GM23338 (cell line): ENCODE measurements around the gene MATN1. TPM values are rescaled to one million over a fixed set of nuclear protein-coding genes. Genes with fewer than 3 reads are reported as not detected.

Experiments
- ATAC-seq: fragments of 200-7000 bp; cut with Tn5 transposase; 3 replicates; pipeline ENCODE4 v1.9.1; 2020
- DNase-seq: peaks from one replicate; pipeline ENCODE4 v3.0.0-alpha.2; 2015; ENCODE audit warnings: low spot score
- H2AFZ ChIP-seq: fragments of 200-600 bp; sonication (generic); 2 replicates; pipeline ENCODE4 v1.8.0; 2016; ENCODE audit warnings: antibody characterized with exemption, mild to moderate bottlenecking, moderate library complexity
- H3F3A ChIP-seq: fragments of 200-600 bp; sonication (generic); replicated peaks from 2 replicates; pipeline ENCODE4 v1.8.0; 2017; ENCODE audit warnings: antibody characterized with exemption, mixed run types, low read depth
- H3K27ac ChIP-seq: fragments of 200-600 bp; sonication (generic); 2 replicates; pipeline ENCODE4 v1.6.1; 2016; ENCODE audit warnings: low read depth
- H3K27me3 ChIP-seq: fragments of 200-600 bp; sonication (generic); 2 replicates; pipeline ENCODE4 v1.8.0; 2016; ENCODE audit warnings: mild to moderate bottlenecking, mixed run types, moderate library complexity; ENCODE audit not compliant: insufficient read depth
- H3K36me3 ChIP-seq: fragments of 200-600 bp; sonication (generic); 2 replicates; pipeline ENCODE4 v1.8.0; 2016; ENCODE audit warnings: mild to moderate bottlenecking; ENCODE audit not compliant: insufficient read depth
- H3K4me1 ChIP-seq: fragments of 200-600 bp; sonication (generic); 2 replicates; pipeline ENCODE4 v1.8.0; 2016; ENCODE audit warnings: mild to moderate bottlenecking, moderate library complexity; ENCODE audit not compliant: insufficient read depth
- H3K4me2 ChIP-seq: fragments of 200-600 bp; sonication (generic); 2 replicates; pipeline ENCODE4 v1.7.1; 2017; ENCODE audit warnings: mixed run types
- H3K4me3 ChIP-seq: fragments of 200-600 bp; sonication (generic); 2 replicates; pipeline ENCODE4 v1.6.1; 2016; ENCODE audit warnings: mixed run types
- H3K79me2 ChIP-seq: fragments of 200-600 bp; sonication (generic); replicated peaks from 2 replicates; pipeline ENCODE4 v1.8.0; 2017; ENCODE audit warnings: mild to moderate bottlenecking; ENCODE audit not compliant: insufficient read depth
- H3K9me2 ChIP-seq: fragments of 200-600 bp; sonication (generic); 2 replicates; pipeline ENCODE4 v1.8.0; 2017; ENCODE audit not compliant: insufficient read depth
- H4K20me1 ChIP-seq: fragments of 200-600 bp; sonication (generic); replicated peaks from 2 replicates; pipeline ENCODE4 v1.8.0; 2017; ENCODE audit warnings: mild to moderate bottlenecking; ENCODE audit not compliant: insufficient read depth
- H3K27ac Mint-ChIP-seq: 2 replicates; pipeline ENCODE4 v1.8.0; 2020; ENCODE audit warnings: inconsistent platforms, mild to moderate bottlenecking, moderate library complexity, mixed read lengths
- H3K27me3 Mint-ChIP-seq: 3 replicates; pipeline ENCODE4 v1.8.0; 2022; ENCODE audit warnings: low read depth, mild to moderate bottlenecking, moderate library complexity, mixed read lengths, inconsistent platforms; ENCODE audit not compliant: insufficient read depth, poor library complexity
- H3K36me3 Mint-ChIP-seq: 3 replicates; pipeline ENCODE4 v1.8.0; 2021; ENCODE audit warnings: low read depth, mild to moderate bottlenecking, inconsistent platforms, moderate library complexity, mixed read lengths
- H3K4me1 Mint-ChIP-seq: 3 replicates; pipeline ENCODE4 v1.8.0; 2020; ENCODE audit warnings: mild to moderate bottlenecking, inconsistent platforms, mixed read lengths
- H3K4me3 Mint-ChIP-seq: 3 replicates; pipeline ENCODE4 v1.8.0; 2021; ENCODE audit warnings: moderate library complexity, mild to moderate bottlenecking, inconsistent platforms, mixed read lengths
- H3K9me3 Mint-ChIP-seq: 3 replicates; pipeline ENCODE4 v1.8.0; 2020; ENCODE audit warnings: moderate library complexity, mild to moderate bottlenecking, inconsistent platforms, mixed read lengths
- CREB1 ChIP-seq: fragments of 250-450 bp; sonication (Bioruptor Pico); IDR thresholded peaks from 2 replicates; pipeline ENCODE4 v1.5.0; 2020; ENCODE audit warnings: low read depth, mild to moderate bottlenecking, moderate library complexity
- CTCF ChIP-seq, 2 experiments: fragments of 200-600 bp in 1 of 2; sonication (generic) in 1 of 2; conservative IDR thresholded peaks; 2 replicates each; pipeline versions ENCODE4 v1.5.1 to v1.6.1; 2016 to 2017; ENCODE audit warnings: antibody characterized with exemption in 2 of 2, low read depth in 2 of 2, mild to moderate bottlenecking in 2 of 2, moderate library complexity in 1 of 2
- ETS1 ChIP-seq: IDR thresholded peaks from 2 replicates; pipeline ENCODE4 v1.6.1; 2016; ENCODE audit warnings: antibody characterized with exemption
- EZH2 ChIP-seq: fragments of 200-600 bp; sonication (generic); IDR thresholded peaks from one replicate; pipeline ENCODE4 v1.8.0; 2017; ENCODE audit warnings: antibody characterized with exemption, mild to moderate bottlenecking, low read depth; ENCODE audit not compliant: unreplicated experiment
- EZH2phosphoT487 ChIP-seq: fragments of 200-600 bp; sonication (generic); IDR thresholded peaks from one replicate; pipeline ENCODE4 v1.8.1; 2018; ENCODE audit warnings: antibody characterized with exemption; ENCODE audit not compliant: unreplicated experiment
- JUNB ChIP-seq: IDR thresholded peaks from one replicate; pipeline ENCODE4 v1.6.1; 2016; ENCODE audit warnings: antibody characterized with exemption; ENCODE audit not compliant: unreplicated experiment
- NANOG ChIP-seq: IDR thresholded peaks from 2 replicates; pipeline ENCODE4 v1.6.1; 2016; ENCODE audit warnings: antibody characterized with exemption, borderline replicate concordance
- POLR2AphosphoS5 ChIP-seq: IDR thresholded peaks from 2 replicates; pipeline ENCODE4 v1.6.1; 2016; ENCODE audit warnings: antibody characterized with exemption, low read depth
- REST ChIP-seq: IDR thresholded peaks from one replicate; pipeline ENCODE4 v1.6.1; 2018; ENCODE audit warnings: antibody characterized with exemption; ENCODE audit not compliant: unreplicated experiment
- STAT1 ChIP-seq: IDR thresholded peaks from one replicate; pipeline ENCODE4 v1.6.1; 2016; ENCODE audit warnings: antibody characterized with exemption; ENCODE audit not compliant: unreplicated experiment
- ZNF114 ChIP-seq: fragments of 250-450 bp; sonication (Bioruptor Pico); IDR thresholded peaks from 2 replicates; pipeline ENCODE4 v1.5.0; 2020; ENCODE audit warnings: mild to moderate bottlenecking, moderate library complexity
- ZNF331 ChIP-seq: fragments of 250-450 bp; sonication (Bioruptor Pico); IDR thresholded peaks from 2 replicates; pipeline ENCODE4 v1.5.0; 2020; ENCODE audit warnings: low read depth, mild to moderate bottlenecking, moderate library complexity
- ZNF462 ChIP-seq: fragments of 250-450 bp; sonication (Bioruptor Pico); IDR thresholded peaks from 2 replicates; pipeline ENCODE4 v1.5.0; 2020; ENCODE audit warnings: mild to moderate bottlenecking, moderate library complexity
- polyA plus RNA-seq: library from polyadenylated mRNA; unstranded; fragments of >200 nt; fragmentation: Nextera tagmentation; extraction: Ambion mirVana; gene quantifications from 2 replicates; pipeline ENCODE4 v1.2.1, GENCODE V29; 2016
- total RNA-seq: library from RNA; depleted of rRNA; stranded (reverse); fragments of >200 nt; shearing (Covaris generic); gene quantifications from 2 replicates; pipeline ENCODE4 v1.2.3, GENCODE V29; 2014

MATN1 gene
- total and polyA plus RNA-seq, 2 experiments from 2014 or later = 0.08 to 0.31 TPM

GRCh38 chr1:30679201-30679975 is 44.0 kb downstream of the MATN1 start:
- H3K4me3 ChIP-seq = no peak overlapping the region
- H3K36me3 ChIP-seq = no peaks in the 10 kb centered on the region
- H3K4me1 ChIP-seq = 0 out of 2 replicates have a peak, but pooled peaks cover under 1% of the 10 kb centered on the region
- Mint-ChIP-seq H3K27ac (no peak overlapping the region), H3K4me3 (no peak overlapping the region), H3K9me3 (peaks cover 34% of the 10 kb centered on the region), H3K27me3 (peaks cover 19% of the 10 kb centered on the region), H3K36me3 (peaks cover 9% of the 10 kb centered on the region; the same call in 1 of the 3 replicates), H3K4me1 (no peaks in the 10 kb centered on the region)
- no peak overlapping the region for H3K4me2 ChIP-seq
- DNase-seq = no peak
- no peak for TF ChIP-seq CREB1
- no peak for TF ChIP-seq REST
- no peak for TF ChIP-seq EZH2
- TF ChIP-seq CTCF (conservative IDR thresholded peaks at IDR 0.05; ENCODE audit: low read depth in 2 of 2) = no peak
- no peak for TF ChIP-seq JUNB
- no peak for TF ChIP-seq ZNF114 (CRISPR knock-in tag)
- no peak for TF ChIP-seq ETS1
- no peak for TF ChIP-seq STAT1
- TF ChIP-seq EZH2phosphoT487 = no peak
- no peak for TF ChIP-seq NANOG
- no peak for TF ChIP-seq POLR2AphosphoS5
- no peak for TF ChIP-seq ZNF462 (CRISPR knock-in tag)
- no peak for TF ChIP-seq ZNF331 (CRISPR knock-in tag)
- peaks cover 2% of the 10 kb centered on the region; the same call in 1 of the 2 replicates for H3K27me3 ChIP-seq
- H3F3A ChIP-seq = no peaks in the 10 kb centered on the region
- H3K79me2 ChIP-seq = no peaks in the 10 kb centered on the region
- H4K20me1 ChIP-seq = no peaks in the 10 kb centered on the region
- no peak for ATAC-seq
- H2AFZ ChIP-seq = no peak overlapping the region
- no peaks in the 10 kb centered on the region for H3K9me2 ChIP-seq
- no peak overlapping the region for H3K27ac ChIP-seq
